NCI-H1105 treated with DMSO at 0.1 percent for 48 hours (cell line): Measurements from ENCODE around the gene AGAP2.
A peak's percentile ranks its signal among the peaks of the same experiment; 100 is the strongest.

Experiments used
- DNase-seq: peaks from one replicate; lab custom pipeline; 2025; lab: John Stamatoyannopoulos, UW

The AGAP2 gene

DNA sequence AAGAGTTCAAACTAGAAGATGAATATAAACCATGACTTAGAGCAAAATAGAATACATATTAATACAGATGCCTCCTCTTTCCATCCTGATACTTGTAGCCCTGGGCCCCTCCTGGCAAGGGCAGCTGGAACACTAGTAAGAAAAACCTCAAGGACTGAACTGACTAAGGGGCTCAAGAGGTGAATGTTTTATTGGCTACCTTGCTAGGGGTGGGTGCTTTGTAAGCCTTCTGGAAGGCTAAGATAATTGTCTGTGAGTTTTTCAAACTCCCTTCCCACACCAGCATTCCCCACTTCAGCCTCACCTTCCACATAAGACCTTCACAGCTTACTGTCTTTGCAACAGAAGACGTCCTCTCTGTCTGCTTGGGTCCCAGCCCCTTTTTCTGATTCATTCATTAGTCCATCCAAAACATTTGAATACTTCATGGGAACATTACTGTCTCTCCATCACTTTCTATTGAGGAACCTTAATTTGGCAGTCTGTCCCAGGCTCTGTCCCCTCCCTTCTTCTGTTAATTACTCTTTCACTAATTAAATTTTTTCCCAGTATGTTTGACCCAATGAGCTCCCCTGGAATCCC lies 15.3 kb upstream of the AGAP2 start:
- DNase-seq, result no peak

DNA sequence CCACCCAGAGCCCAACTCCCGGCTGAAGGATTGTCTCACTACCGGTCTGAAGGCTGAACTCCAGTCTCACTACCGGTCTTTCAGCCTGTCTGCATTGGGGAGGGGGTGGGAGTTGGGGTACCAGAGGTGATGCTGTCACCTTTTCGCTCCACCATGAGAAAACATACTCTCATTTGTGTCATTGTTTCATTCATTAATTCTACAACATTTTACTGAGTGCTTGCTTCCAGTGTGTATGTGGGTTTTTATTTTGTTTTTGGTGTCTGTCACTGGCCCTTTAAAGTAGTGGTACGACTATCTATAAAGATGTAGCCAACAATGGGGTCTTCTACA lies 14.1 kb upstream of the AGAP2 start:
- DNase-seq, result no peak

DNA sequence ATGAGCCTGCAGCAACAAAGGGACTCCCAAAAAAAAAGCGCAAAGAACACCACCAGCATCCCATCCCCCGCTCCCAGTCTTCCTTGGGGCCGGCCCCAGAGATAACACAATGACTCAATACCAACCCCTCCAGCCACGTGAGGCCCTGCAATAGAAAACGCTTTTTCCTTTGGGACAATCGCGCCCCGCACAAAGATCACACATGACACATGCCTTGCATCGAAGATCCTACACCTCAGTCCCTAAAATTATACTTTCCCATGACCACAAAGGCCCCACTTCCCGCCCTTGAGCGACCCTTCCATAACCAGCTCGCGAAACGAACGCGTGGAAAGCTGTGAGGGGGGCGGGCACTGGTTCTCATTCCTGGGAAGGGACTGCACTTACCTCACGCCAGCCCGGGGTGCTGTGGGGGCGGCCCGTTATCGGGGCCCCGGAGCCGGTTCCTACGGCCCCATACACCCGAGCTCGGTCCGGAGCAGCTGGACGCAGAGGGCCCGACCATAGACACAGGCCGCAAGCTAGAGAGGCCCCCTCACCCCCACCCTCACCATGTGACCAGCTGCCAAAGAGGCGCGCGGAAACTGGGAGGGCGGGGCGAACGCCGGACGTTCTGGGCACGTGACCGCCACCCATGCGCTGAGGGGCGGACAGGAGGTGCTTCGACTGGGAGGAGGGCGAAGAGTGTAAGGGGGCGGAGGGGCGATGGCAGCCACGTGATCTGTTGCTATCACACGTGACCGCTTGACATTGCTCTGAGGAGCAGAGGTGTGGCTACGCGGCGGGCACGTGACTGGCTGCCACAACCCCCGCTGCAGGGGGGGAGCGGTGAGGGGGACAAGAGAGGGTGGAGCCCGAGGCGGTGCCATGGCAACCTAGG lies 13.5 kb upstream of the AGAP2 start, which contains the start of gene CDK4:
TSS of gene CDK4 (minus strand) at position 523 of the 880 bp plus-strand sequence. CDS start 593 bp downstream, outside the sequence.
- peak; percentile 94 for DNase-seq

DNA sequence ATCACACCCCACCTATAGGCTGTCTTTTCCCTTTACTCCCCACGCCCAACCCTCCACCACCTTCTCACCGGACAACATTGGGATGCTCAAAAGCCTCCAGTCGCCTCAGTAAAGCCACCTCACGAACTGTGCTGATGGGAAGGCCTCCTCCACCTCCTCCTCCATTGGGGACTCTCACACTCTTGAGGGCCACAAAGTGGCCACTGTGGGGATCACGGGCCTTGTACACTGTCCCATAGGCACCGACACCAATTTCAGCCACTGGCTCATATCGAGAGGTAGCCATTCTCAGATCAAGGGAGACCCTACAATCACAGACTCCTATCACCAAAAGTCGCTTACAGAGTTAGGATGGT lies 12.9 kb upstream of the AGAP2 start:
- no peak for DNase-seq

DNA sequence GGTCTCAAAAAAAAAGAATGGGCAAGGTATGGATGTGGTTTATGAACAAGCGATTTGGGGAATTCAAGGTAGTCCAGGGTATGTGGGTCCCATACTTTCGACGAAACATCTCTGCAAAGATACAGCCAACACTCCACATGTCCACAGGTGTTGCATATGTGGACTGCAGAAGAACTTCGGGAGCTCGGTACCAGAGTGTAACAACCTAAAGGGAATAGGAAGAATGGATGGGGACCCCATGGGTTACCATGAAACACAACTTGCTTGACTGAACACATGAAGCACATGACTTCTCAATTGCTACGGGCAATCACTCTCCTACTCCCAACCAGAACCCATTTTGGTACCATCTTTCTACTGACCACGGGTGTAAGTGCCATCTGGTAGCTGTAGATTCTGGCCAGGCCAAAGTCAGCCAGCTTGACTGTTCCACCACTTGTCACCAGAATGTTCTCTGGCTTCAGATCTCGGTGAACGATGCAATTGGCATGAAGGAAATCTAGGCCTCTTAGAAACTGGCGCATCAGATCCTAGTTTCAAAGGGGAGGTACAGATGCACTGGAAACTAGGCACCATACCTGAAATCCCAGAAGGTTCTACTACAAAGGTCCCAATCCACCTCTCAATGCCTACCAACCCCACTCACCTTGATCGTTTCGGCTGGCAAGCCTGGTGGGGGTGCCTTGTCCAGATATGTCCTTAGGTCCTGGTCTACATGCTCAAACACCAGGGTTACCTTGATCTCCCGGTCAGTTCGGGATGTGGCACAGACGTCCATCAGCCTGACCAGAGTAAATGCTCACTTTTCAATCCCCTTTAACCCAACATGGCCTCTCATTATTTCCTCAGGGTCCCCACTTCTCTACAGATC lies 12.3 kb upstream of the AGAP2 start:
- DNase-seq, result no peak

DNA sequence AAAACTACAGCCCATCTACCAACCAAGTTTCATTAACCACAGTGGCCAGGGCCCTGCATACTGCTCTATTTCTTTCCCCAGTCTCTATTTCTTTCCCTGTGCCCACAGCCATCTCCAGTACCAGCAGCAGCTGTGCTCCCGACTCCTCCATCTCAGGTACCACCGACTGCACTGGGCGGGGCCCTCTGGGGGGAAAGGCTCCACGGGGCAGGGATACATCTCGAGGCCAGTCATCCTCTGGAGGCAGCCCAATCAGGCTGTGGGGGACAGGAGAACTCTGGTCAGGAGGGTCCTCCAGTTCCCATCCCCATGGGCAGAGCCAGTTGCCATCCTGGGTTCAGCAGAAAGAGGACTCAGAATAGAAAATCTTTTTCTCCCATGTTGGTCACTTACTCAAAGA lies 10.5 kb upstream of the AGAP2 start:
- no peak for DNase-seq

DNA sequence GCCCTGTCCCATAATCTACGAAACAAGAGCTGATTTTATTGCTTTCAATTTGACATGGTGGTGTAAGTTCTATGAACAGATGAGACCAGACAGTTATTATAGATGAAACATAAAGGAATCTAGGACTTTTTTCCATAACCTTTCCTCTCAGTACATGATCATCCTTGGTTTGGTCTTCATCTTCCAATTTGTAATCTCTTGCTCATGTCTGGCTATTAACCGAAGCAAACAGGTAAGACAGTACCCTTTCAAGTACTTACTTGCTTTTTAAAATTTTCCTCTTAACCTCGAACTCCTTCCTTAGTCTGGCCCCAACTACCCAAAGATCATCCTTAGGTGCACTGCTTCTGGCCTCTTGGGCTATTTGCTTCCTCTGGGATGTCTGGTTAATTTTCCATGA lies 7.5 kb upstream of the AGAP2 start:
- no peak for DNase-seq

DNA sequence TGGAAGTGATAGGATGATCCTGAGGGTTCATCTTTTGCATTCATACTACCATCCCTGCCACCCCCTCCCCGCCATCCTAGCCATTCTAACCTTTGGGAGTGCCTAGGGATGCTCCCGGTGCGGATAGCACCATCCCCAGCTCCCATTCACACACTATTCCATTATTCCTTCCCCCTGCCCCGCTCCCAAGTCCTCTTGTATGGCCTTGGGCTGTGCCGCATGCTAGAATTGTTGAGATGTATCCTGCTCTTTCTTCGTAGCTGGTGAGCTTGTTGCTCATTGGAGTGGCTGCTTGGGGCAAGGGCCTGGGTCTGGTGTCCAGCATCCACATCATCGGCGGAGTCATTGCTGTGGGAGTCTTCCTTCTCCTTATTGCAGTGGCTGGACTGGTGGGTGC lies 6.9 kb upstream of the AGAP2 start:
- DNase-seq, result no peak

DNA sequence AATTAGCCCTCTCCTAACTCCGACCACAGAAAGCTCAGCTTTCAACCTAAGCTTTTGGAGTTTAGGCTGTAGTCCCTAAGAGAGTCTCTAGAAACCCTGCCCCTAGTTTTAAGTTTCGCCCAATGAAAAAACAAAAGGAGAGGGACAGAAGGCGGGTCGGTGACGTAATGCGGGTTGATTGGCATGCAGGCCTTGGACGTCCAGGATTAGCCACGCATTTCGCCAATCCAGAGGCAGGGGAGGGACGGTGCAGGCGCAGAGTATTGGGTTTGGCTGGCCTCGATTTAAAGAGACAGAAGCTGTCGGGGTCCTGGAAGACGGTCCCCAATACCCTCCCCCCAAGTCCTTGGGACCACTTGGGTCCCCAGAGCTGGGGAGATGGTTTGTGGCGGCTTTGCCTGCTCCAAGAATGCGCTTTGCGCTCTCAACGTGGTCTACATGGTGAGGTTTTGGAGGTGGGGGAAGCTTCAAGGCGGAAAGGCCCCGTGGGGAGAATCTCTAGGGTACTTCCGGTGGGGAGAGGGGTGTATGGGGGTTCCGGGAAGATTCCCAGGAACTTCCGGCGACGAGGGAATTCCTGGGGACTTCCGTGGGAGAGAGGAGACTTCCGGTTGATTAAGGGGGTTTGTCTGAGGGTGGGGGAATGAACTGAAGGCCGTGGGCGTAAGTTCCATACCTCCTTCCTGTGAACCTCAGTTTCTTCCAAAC lies 6.4 kb upstream of the AGAP2 start, which contains the start of gene TSPAN31:
TSS of gene TSPAN31 (plus strand) at position 263 of the 708 bp plus-strand sequence. CDS start at position 379, 116 bp downstream.
- DNase-seq, result peak; percentile 90

DNA sequence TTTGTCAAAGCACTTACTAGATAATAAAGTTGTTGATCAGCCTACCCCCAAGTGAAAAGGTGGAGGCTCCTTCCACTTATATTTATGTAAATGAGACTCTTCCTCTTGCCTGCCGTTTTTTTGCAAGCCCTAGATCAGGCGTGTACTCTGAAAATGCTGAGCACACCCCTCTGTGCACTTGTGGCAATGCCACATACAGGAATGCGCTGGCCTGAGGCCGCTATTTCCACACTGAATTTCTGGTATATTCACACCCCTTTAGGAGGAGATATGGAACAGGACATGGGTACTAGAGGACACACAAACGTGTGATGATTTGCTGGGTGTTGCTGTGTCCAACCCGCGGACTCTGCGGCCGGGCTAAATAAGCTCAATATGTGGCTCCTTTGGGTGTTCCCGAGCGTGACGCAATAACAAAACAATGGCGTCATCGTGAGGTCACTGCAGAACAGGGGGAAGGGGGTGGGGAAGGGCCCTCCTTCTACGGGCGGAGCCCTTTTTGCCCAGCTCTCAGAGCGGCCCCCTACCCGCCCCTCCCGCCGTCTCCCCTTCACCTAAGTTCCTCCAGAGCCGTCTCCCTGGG lies 5.7 kb upstream of the AGAP2 start:
- DNase-seq, result no peak

DNA sequence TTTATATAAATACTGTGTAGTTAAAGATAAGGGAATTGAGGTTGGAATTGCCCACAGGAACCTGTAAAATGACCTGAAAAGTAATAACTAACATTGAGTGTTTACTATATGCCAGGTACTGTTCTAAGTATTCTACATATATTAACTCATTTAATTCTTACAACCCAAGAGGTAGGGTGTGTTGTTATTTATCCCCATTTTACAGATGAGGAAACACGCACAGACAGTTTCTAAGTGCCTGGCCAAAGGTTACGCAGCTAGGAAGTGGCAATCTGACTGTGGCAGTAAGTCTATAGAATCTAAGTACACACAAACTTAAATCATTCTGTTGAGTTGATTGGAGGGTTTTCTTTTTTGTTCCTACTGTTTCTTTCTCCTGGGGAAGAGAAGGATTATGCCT lies 5.2 kb upstream of the AGAP2 start:
- DNase-seq, result no peak

DNA sequence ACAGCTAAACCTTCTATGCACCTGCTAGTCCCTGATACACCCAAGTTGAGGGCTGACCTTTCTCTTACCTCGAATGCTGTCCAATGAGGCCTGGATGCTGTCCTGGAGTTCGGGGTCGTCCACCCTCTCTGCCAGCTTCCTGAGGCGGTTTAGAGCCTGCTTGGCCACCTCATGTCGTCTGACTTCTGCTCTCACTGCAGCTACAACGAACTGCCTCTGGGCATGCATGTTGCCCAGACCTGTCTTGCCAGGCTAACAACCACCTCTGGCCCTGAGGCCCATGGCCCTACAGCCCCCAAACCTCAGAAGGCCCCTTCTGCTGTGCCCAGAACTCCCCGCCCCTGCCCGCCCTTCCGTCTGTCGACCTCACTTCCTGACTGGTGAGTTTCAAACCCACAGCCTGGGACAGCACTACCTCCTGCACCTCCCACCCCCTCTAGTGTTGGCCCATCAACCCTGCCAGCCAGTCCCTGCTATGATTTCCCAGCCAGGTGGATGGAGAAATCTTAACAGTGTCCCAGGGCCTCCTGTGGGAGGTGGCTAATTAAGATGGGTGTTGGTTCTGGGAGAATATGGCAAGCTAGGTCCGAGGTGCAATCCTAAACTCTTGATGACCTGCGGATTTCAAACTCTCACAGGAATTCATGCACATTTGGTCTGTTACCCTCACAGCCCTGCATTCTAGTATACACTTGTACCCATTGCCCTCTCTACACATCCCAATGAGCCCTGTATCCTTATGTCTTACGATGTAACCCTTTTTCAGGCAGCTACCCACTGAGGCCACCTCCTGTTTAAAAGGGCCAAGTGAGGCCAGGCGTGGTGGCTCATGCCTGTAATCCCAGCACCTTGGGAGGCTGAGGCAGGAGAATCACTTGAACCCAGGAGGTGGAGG lies 3.5 kb upstream of the AGAP2 start:
- DNase-seq, result no peak

DNA sequence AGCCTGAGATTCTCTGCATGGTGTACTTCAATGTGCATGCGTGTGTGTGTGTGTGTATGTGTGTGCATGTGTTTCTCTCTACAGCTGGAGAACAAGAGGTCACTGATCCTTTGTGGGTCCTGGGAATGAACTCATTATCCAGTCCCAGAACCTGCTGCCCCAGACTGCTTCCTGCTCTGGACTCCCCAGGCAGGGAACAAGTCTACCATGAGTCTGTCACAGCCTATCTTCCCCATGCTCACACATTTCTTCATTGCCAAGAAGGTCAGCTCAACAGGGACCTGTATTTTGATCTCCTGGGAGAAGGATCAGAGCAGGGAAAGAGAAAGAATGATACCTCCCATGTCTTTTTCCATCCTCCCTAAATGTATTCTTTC lies 2.9 kb upstream of the AGAP2 start:
- DNase-seq, result no peak

DNA sequence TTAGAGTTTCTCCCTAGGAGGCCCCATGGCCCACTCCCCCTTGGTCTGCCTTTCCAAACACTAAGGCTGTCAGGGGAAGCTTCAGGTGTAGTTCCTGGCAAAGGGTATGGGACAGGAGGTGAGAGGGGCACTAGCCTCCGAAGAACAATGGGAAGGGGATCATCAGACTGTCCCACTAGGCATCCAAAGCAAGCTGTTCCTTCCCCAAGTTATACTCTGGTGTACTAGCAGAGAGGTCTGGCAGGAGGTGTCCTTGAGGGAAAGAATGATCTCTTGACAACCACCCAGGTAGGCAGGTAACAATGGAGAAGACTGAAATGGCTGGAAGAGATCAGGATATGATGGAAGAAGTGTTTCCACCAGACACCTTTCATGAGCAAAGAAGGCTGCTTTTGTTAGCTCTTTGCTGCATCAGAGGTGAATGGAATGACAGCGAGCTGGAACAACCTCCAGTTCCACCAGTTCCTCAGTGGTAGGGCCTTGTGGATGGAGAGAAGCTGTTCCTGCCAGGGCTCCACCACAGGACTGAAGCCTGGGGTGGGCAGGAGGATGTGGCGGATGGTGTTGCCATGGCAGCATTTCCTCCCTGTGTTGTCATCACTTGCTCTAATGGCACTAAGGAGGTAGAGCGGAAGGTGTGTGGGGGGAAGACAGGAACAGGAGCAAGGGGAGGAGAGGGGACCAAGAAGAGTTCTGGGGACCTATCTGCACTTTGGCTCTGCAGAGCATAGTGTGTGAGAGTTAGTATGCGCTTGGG lies 2.3 kb upstream of the AGAP2 start:
- no peak for DNase-seq

DNA sequence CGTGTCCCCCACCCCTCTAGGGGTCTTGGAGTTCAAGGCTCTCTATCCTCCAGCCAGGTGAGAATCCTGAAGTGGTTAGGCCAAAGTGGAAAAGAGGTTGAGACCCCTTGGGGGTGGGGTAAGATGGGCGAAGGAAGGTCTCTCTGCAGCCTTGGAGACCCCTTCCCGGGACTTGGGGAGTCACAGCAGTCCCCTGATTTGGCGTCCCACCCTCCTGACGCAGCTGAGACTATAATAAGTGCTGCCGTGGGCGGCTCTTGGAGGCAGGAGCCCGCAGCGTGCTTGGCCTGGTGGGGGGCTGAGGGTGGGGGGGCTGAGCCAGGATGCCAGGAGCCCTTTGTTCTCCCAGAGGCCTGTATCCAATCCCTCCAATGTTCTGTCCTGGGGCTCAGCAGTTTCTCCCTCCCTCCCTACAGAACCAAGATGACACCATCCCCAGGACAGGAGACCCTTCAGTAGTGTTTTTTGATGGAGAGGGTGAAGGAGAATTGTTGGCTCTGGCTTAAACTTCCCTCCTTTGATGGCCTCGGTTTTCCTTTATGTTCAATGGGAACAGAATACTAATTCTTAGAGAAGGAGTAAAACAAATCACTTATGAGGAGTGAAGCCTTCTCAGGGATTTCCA lies 1.5 kb upstream of the AGAP2 start:
- DNase-seq, result no peak

DNA sequence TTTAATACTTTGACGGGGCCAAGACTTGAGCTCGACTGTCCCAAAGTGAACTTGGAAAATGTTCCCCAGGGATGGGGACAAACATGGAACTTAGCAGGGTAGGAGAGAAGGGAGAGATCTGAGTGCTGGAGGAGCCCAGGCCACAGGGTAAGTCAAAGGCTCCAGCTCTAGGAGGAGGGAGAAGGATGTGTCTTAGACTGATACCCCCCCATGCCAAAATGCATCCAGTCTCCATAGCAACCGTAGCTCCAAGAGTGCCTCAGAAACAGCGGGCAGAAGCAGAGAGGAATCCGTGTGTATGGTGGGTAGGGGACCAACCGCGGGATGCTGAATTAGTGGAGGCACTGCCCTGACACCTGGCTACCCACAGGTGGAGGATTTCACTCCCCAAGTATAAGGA lies 845 bp upstream of the AGAP2 start:
- no peak for DNase-seq

DNA sequence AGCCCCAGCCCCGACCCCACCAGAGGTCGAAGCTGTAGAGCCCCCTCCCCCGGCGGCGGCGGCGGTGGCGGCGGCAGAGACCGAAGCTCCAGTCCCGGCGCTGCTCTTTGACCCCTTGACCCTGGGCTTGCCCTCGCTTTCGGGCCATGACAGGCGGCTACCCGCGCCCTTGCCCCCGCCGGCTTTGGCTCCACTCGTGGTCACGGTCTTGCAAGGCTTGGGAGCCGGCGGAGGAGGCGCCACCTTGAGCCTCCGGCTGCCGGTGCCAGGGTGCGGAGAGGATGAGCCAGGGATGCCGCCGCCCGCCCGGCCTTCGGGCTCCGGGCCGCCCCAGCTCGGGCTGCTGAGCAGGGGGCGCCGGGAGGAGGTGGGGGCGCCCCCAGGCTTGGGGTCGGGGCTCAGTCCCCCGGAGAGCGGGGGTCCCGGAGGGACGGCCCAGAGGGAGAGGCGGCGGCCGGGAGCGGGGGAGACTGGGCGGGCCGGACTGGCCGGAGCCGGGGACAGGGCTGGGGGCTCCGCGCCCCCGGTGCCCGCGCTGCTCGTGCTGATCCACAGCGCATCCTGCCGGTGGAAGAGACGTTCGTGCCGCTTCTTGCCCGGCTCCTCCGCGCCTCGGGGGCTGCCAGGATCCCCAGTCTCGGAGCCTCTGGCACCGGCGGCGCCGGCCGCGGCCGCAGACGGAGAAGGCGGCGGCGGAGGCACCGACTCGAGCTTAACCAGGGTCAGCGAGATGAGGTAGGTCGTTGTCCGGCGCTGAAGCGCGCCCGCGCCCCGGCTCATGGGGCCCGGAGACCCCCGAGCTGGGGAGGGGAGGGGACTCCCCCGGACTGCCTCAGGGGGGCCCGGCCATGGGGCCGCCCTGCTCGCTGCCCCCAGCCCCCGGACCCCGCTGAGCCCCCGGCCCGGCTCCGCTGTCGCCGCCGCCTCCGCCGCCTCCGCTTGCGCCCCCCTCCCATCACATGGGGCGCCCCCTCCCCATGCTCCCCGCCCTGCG lies 778 bp downstream of the AGAP2 start:
- DNase-seq, result no peak

DNA sequence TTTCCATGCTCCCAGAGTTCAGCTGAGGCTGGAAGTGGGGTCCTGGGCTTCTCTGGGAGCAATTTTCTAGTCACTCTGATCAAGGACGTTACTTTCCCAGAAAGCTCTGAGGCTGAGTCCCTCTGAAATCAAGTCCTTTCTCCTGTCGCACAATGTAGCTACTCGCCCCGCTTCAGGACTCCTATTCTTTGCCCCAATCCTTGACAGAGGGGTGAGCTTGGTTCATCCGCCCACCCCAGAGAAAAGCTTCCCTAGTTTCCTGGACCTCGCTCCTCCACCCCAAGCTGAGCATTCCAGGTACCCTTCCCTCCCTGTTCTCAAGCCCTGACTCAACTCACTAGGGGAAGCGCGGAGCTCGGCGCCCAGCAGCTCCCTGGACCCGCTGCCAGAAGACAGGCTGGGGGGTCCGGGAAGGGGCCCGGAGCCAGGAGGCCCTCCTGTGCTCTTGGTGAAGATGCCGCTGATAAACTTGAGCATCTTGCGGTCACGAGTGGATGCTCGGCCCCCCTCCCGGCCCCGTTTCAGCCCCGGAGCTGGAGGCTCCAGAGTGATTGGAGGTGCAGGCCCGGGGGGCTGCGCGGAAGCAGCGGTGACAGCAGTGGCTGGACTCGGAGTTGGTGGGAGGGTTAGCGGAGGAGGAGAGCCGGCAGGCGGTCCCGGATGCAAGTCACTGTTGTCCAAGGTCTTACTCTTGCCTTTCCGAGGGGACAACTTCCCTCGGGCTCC lies 1.6 kb downstream of the AGAP2 start:
- DNase-seq, result no peak
